ENCODE measurements around the gene DIPK1C. TPM values are rescaled to one million over a fixed set of nuclear protein-coding genes. Genes with fewer than 3 reads are reported as not detected.

The DIPK1C gene
- total and polyA plus RNA-seq, 10 donors = 0.10 to 0.51 (median 0.29) TPM; not detected in 6

- WGBS, 5 donors = 73 to 93% (median 79%) methylated on average over 4 of the region's 4 CpGs
- intact Hi-C loops (cut with DNase I; ENCODE audit: low total_unique reads) = no loop called here
- no peaks in the 10 kb centered on the region for H3K4me1 ChIP-seq
- DNase-seq = no peak
- peaks cover 0 to 9% (median 0%) of the 10 kb centered on the region in 7 donors for H3K27me3 ChIP-seq (replicated peaks in 1 of 7)
- H3K9me3 ChIP-seq = peaks cover 0 to 11% (median 5%) of the 10 kb centered on the region in 8 donors
- H3K4me3 ChIP-seq = no peak overlapping the region
- H3K36me3 ChIP-seq = no peaks in the 10 kb centered on the region
- no peak overlapping the region for H3K27ac ChIP-seq
- no peak for TF ChIP-seq CTCF (IDR thresholded peaks at IDR 0.05 in 8 of 11, conservative IDR thresholded peaks at IDR 0.05 in 3 of 11)
- no peak for TF ChIP-seq POLR2AphosphoS5 (IDR thresholded peaks at IDR 0.05)
- no peak for TF ChIP-seq POLR2A (IDR thresholded peaks at IDR 0.05)
Measured at GRCh38 chr18:74465775-74466174, 8.7 kb upstream of the DIPK1C start.

- Histone ChIP-seq H3K36me3 (no peaks in the 10 kb centered on the region), H3K27ac (no peak overlapping the region), H3K27me3 (replicated peaks in 1 of 7) (peaks cover 0 to 18% (median 0%) of the 10 kb centered on the region in 7 donors), H3K4me1 (no peaks in the 10 kb centered on the region), H3K4me3 (no peak overlapping the region), H3K9me3 (no peaks in the 10 kb centered on the region)
- TF ChIP-seq POLR2A (IDR thresholded peaks at IDR 0.05) (no peak), POLR2AphosphoS5 (IDR thresholded peaks at IDR 0.05) (no peak), CTCF (IDR thresholded peaks at IDR 0.05 in 8 of 11, conservative IDR thresholded peaks at IDR 0.05 in 3 of 11) (no peak)
- WGBS, 5 donors = 91 to 100% (median 94%) methylated on average over 1 of the region's 1 CpG
- no peak for DNase-seq
- intact Hi-C loops (cut with DNase I; ENCODE audit: low total_unique reads) = no loop called here
Measured at GRCh38 chr18:74463983-74464382, 6.9 kb upstream of the DIPK1C start.

GRCh38 chr18:74463254-74463653 lies 6.1 kb upstream of the DIPK1C start:
- Histone ChIP-seq H3K4me1 (no peaks in the 10 kb centered on the region), H3K36me3 (no peaks in the 10 kb centered on the region), H3K27ac (no peak overlapping the region), H3K9me3 (no peaks in the 10 kb centered on the region), H3K27me3 (replicated peaks in 1 of 7) (peaks cover 0 to 26% (median under 1%) of the 10 kb centered on the region in 7 donors), H3K4me3 (no peak overlapping the region)
- intact Hi-C loops (cut with DNase I; ENCODE audit: low total_unique reads) = no loop called here
- 82 to 91% (median 87%) methylated on average over 8 of the region's 8 CpGs for WGBS, 5 donors
- no peak for TF ChIP-seq CTCF (IDR thresholded peaks at IDR 0.05 in 8 of 11, conservative IDR thresholded peaks at IDR 0.05 in 3 of 11)
- no peak for TF ChIP-seq POLR2A (IDR thresholded peaks at IDR 0.05)
- no peak for TF ChIP-seq POLR2AphosphoS5 (IDR thresholded peaks at IDR 0.05)
- no peak for DNase-seq

GRCh38 chr18:74460825-74461224 lies 3.7 kb upstream of the DIPK1C start:
- 90 to 96% (median 93%) methylated on average over 5 to 7 of the region's 7 CpGs for WGBS, 5 donors
- intact Hi-C loops (cut with DNase I; ENCODE audit: low total_unique reads) = no loop called here
- Histone ChIP-seq H3K9me3 (no peaks in the 10 kb centered on the region), H3K27ac (no peak overlapping the region), H3K4me3 (no peak overlapping the region), H3K4me1 (peaks cover 6 to 23% (median 13%) of the 10 kb centered on the region in 6 donors), H3K27me3 (replicated peaks in 1 of 7) (peaks cover 7 to 50% (median 23%) of the 10 kb centered on the region in 7 donors), H3K36me3 (no peaks in the 10 kb centered on the region)
- no peak for DNase-seq
- TF ChIP-seq POLR2AphosphoS5 (IDR thresholded peaks at IDR 0.05) (no peak), CTCF (IDR thresholded peaks at IDR 0.05 in 8 of 11, conservative IDR thresholded peaks at IDR 0.05 in 3 of 11) (no peak), POLR2A (IDR thresholded peaks at IDR 0.05) (no peak)

Data from spleen (tissue), 11 donors.